ENCODE results near the gene UBE2E2. TPM values are rescaled to one million over a fixed set of nuclear protein-coding genes. Genes with fewer than 3 reads are reported as not detected.

UBE2E2 gene
- polyA plus RNA-seq, 1 donor, result 15.4 TPM

GRCh38 chr3:23238578-23238977, 35.5 kb downstream of the UBE2E2 start:
- no peaks in the 10 kb centered on the region for H3K27me3 ChIP-seq (ENCODE audit: control insufficient read depth, insufficient read depth, low read length)
- no peaks in the 10 kb centered on the region for H3K9me3 ChIP-seq (ENCODE audit: control insufficient read depth, low read depth, low read length)
- no CpG with 5 or more reads among the region's 4 CpGs for WGBS (ENCODE audit: insufficient coverage, low lambda C conversion rate)
- no peak overlapping the region for H3K4me3 ChIP-seq (ENCODE audit: low read length)
- no peak for DNase-seq
- no peak overlapping the region for H3K27ac ChIP-seq (ENCODE audit: low read length)
- H3K4me1 ChIP-seq (ENCODE audit: control insufficient read depth, insufficient read depth, low read length), result no peaks in the 10 kb centered on the region
- H3K36me3 ChIP-seq (ENCODE audit: control insufficient read depth, insufficient read depth, low read length), result no peaks in the 10 kb centered on the region

- whole genome bisulfite sequencing (ENCODE audit: insufficient coverage, low lambda C conversion rate), result 86% methylated on average over 1 of the region's 4 CpGs
- no peaks in the 10 kb centered on the region for H3K4me1 ChIP-seq (ENCODE audit: control insufficient read depth, insufficient read depth, low read length)
These were observed 36.3 kb downstream of the UBE2E2 start for GRCh38 chr3:23239211-23240068.

GRCh38 chr3:23240171-23240785, 37.2 kb downstream of the UBE2E2 start:
- no peak for DNase-seq
- 100% methylated on average over 2 of the region's 3 CpGs for WGBS (ENCODE audit: insufficient coverage, low lambda C conversion rate)
- Histone ChIP-seq H3K27ac (ENCODE audit: low read length) (no peak overlapping the region), H3K27me3 (ENCODE audit: control insufficient read depth, insufficient read depth, low read length) (no peaks in the 10 kb centered on the region), H3K4me1 (ENCODE audit: control insufficient read depth, insufficient read depth, low read length) (no peaks in the 10 kb centered on the region), H3K36me3 (ENCODE audit: control insufficient read depth, insufficient read depth, low read length) (no peaks in the 10 kb centered on the region), H3K4me3 (ENCODE audit: low read length) (no peak overlapping the region), H3K9me3 (ENCODE audit: control insufficient read depth, low read depth, low read length) (no peaks in the 10 kb centered on the region)

More at GRCh38 chr3:23239211-23240068, 36.3 kb downstream of the UBE2E2 start:
- Histone ChIP-seq H3K9me3 (ENCODE audit: control insufficient read depth, low read depth, low read length) (no peaks in the 10 kb centered on the region), H3K4me3 (ENCODE audit: low read length) (no peak overlapping the region), H3K36me3 (ENCODE audit: control insufficient read depth, insufficient read depth, low read length) (no peaks in the 10 kb centered on the region), H3K27ac (ENCODE audit: low read length) (no peak overlapping the region), H3K27me3 (ENCODE audit: control insufficient read depth, insufficient read depth, low read length) (no peaks in the 10 kb centered on the region)
- no peak for DNase-seq

- Histone ChIP-seq H3K4me1 (ENCODE audit: control insufficient read depth, insufficient read depth, low read length) (no peaks in the 10 kb centered on the region), H3K27me3 (ENCODE audit: control insufficient read depth, insufficient read depth, low read length) (no peaks in the 10 kb centered on the region), H3K4me3 (ENCODE audit: low read length) (no peak overlapping the region), H3K9me3 (ENCODE audit: control insufficient read depth, low read depth, low read length) (no peaks in the 10 kb centered on the region), H3K36me3 (ENCODE audit: control insufficient read depth, insufficient read depth, low read length) (no peaks in the 10 kb centered on the region), H3K27ac (ENCODE audit: low read length) (no peak overlapping the region)
- no peak for DNase-seq
- WGBS (ENCODE audit: insufficient coverage, low lambda C conversion rate), result 93% methylated on average over 2 of the region's 5 CpGs
These were observed 38.1 kb downstream of the UBE2E2 start for GRCh38 chr3:23241256-23241655.

GRCh38 chr3:23242106-23242505, 39.0 kb downstream of the UBE2E2 start:
- Histone ChIP-seq H3K27me3 (ENCODE audit: control insufficient read depth, insufficient read depth, low read length) (no peaks in the 10 kb centered on the region), H3K4me1 (ENCODE audit: control insufficient read depth, insufficient read depth, low read length) (no peaks in the 10 kb centered on the region), H3K27ac (ENCODE audit: low read length) (no peak overlapping the region), H3K36me3 (ENCODE audit: control insufficient read depth, insufficient read depth, low read length) (no peaks in the 10 kb centered on the region), H3K4me3 (ENCODE audit: low read length) (no peak overlapping the region), H3K9me3 (ENCODE audit: control insufficient read depth, low read depth, low read length) (no peaks in the 10 kb centered on the region)
- DNase-seq, result no peak
- whole genome bisulfite sequencing (ENCODE audit: insufficient coverage, low lambda C conversion rate), result no CpG with 5 or more reads among the region's 2 CpGs

GRCh38 chr3:23244324-23245041, 41.4 kb downstream of the UBE2E2 start:
- Histone ChIP-seq H3K27me3 (ENCODE audit: control insufficient read depth, insufficient read depth, low read length) (no peaks in the 10 kb centered on the region), H3K9me3 (ENCODE audit: control insufficient read depth, low read depth, low read length) (no peaks in the 10 kb centered on the region), H3K4me1 (ENCODE audit: control insufficient read depth, insufficient read depth, low read length) (no peaks in the 10 kb centered on the region), H3K27ac (ENCODE audit: low read length) (no peak overlapping the region), H3K4me3 (ENCODE audit: low read length) (no peak overlapping the region), H3K36me3 (ENCODE audit: control insufficient read depth, insufficient read depth, low read length) (no peaks in the 10 kb centered on the region)
- no peak for DNase-seq
- 52% methylated on average over 2 of the region's 2 CpGs for WGBS (ENCODE audit: insufficient coverage, low lambda C conversion rate)

- Histone ChIP-seq H3K9me3 (ENCODE audit: control insufficient read depth, low read depth, low read length) (no peaks in the 10 kb centered on the region), H3K4me3 (ENCODE audit: low read length) (no peak overlapping the region), H3K27ac (ENCODE audit: low read length) (no peak overlapping the region), H3K36me3 (ENCODE audit: control insufficient read depth, insufficient read depth, low read length) (no peaks in the 10 kb centered on the region), H3K4me1 (ENCODE audit: control insufficient read depth, insufficient read depth, low read length) (no peaks in the 10 kb centered on the region), H3K27me3 (ENCODE audit: control insufficient read depth, insufficient read depth, low read length) (no peaks in the 10 kb centered on the region)
- no peak for DNase-seq
- WGBS (ENCODE audit: insufficient coverage, low lambda C conversion rate), result 100% methylated on average over 2 of the region's 3 CpGs
These were observed 43.5 kb downstream of the UBE2E2 start for GRCh38 chr3:23246651-23247050.

- no peak for DNase-seq
- Histone ChIP-seq H3K4me3 (ENCODE audit: low read length) (no peak overlapping the region), H3K36me3 (ENCODE audit: control insufficient read depth, insufficient read depth, low read length) (no peaks in the 10 kb centered on the region), H3K27ac (ENCODE audit: low read length) (no peak overlapping the region), H3K4me1 (ENCODE audit: control insufficient read depth, insufficient read depth, low read length) (no peaks in the 10 kb centered on the region), H3K9me3 (ENCODE audit: control insufficient read depth, low read depth, low read length) (no peaks in the 10 kb centered on the region), H3K27me3 (ENCODE audit: control insufficient read depth, insufficient read depth, low read length) (no peaks in the 10 kb centered on the region)
- WGBS (ENCODE audit: insufficient coverage, low lambda C conversion rate), result no CpG with 5 or more reads among the region's 6 CpGs
These were observed 45.5 kb downstream of the UBE2E2 start for GRCh38 chr3:23248594-23249131.

- H3K27me3 ChIP-seq (ENCODE audit: control insufficient read depth, insufficient read depth, low read length), result no peaks in the 10 kb centered on the region
- no peaks in the 10 kb centered on the region for H3K9me3 ChIP-seq (ENCODE audit: control insufficient read depth, low read depth, low read length)
- no peaks in the 10 kb centered on the region for H3K4me1 ChIP-seq (ENCODE audit: control insufficient read depth, insufficient read depth, low read length)
- no peaks in the 10 kb centered on the region for H3K36me3 ChIP-seq (ENCODE audit: control insufficient read depth, insufficient read depth, low read length)
- no peak for DNase-seq
- WGBS (ENCODE audit: insufficient coverage, low lambda C conversion rate), result 80% methylated on average over 1 of the region's 1 CpG
- no peak overlapping the region for H3K4me3 ChIP-seq (ENCODE audit: low read length)
- H3K27ac ChIP-seq (ENCODE audit: low read length), result no peak overlapping the region
These were observed 46.8 kb downstream of the UBE2E2 start for GRCh38 chr3:23249961-23250360.

- Histone ChIP-seq H3K4me1 (ENCODE audit: control insufficient read depth, insufficient read depth, low read length) (no peaks in the 10 kb centered on the region), H3K27ac (ENCODE audit: low read length) (no peak overlapping the region), H3K4me3 (ENCODE audit: low read length) (no peak overlapping the region), H3K36me3 (ENCODE audit: control insufficient read depth, insufficient read depth, low read length) (no peaks in the 10 kb centered on the region), H3K9me3 (ENCODE audit: control insufficient read depth, low read depth, low read length) (no peaks in the 10 kb centered on the region), H3K27me3 (ENCODE audit: control insufficient read depth, insufficient read depth, low read length) (no peaks in the 10 kb centered on the region)
- DNase-seq, result no peak
- 83% methylated on average over 1 of the region's 1 CpG for WGBS (ENCODE audit: insufficient coverage, low lambda C conversion rate)
These were observed 49.0 kb downstream of the UBE2E2 start for GRCh38 chr3:23252122-23252521.
